K562 (cell line): ENCODE measurements around the gene OSGIN1. TPM values are rescaled to one million over a fixed set of nuclear protein-coding genes. Genes with fewer than 3 reads are reported as not detected.

Experiments
- ATAC-seq: fragments of 200-7000 bp; cut with Tn5 transposase; 3 replicates; pipeline ENCODE4 v1.9.1; 2020; ENCODE audit warnings: moderate library complexity
- BruUV-seq: library from RNA; stranded (reverse); fragments of 400-500 nt; replicated peaks from 2 replicates; lab custom pipeline; 2021; lab: Mats Ljungman, UMichigan
- CTCF ChIA-PET: fragments of 300-600 bp; formaldehyde crosslinking; extraction: SDS; loops from one replicate; lab custom pipeline; 2021; ENCODE audit warnings: low intra/inter-chr PET ratio; lab: Yijun Ruan, JAX
- POLR2A ChIA-PET: fragments of 300-600, 350-650 bp; sonication (Branson Sonifier 250); formaldehyde crosslinking; extraction: SDS; loops from one replicate; lab custom pipeline; 2021; ENCODE audit warnings: antibody characterized with exemption, inconsistent platforms; lab: Yijun Ruan, JAX
- DNase-seq, 4 experiments: peaks; one replicate each; pipeline versions ENCODE4 v3.0.0 to v3.0.0-alpha.2; 2011 to 2018; ENCODE audit warnings: low spot score in 3 of 4, mixed read lengths in 3 of 4; ENCODE audit errors: extremely low read depth in 1 of 4
- FAIRE-seq: peaks from 2 replicates; lab custom pipeline; 2011; peaks lifted over from hg19 to GRCh38; lab: Jason Lieb, UNC
- H2AFZ ChIP-seq: 2 replicates; pipeline ENCODE4 v1.6.0; 2011; ENCODE audit warnings: low read depth, low read length, control low read depth, inconsistent platforms
- H3K27ac ChIP-seq: fragments of 200-600 bp; 3 replicates; pipeline ENCODE4 v1.8.0; 2011; ENCODE audit warnings: low read depth, mild to moderate bottlenecking, control low read depth, inconsistent platforms, low read length, moderate library complexity, mixed read lengths; ENCODE audit errors: extremely low read depth
- H3K27me3 ChIP-seq, 2 experiments: fragments of 300-600 bp in 1 of 2; 2 replicates in 1 of 2; 3 replicates in 1 of 2; pipeline versions ENCODE4 v1.6.0 to v1.8.0; 2011; ENCODE audit warnings: inconsistent platforms in 2 of 2, low read length in 2 of 2, mild to moderate bottlenecking in 1 of 2, mixed read lengths in 1 of 2, moderate library complexity in 1 of 2; ENCODE audit not compliant: control insufficient read depth in 2 of 2, insufficient read depth in 2 of 2
- H3K36me3 ChIP-seq: fragments of 300-600 bp; 3 replicates; pipeline ENCODE4 v1.8.0; 2011; ENCODE audit warnings: mild to moderate bottlenecking, low read length, inconsistent platforms; ENCODE audit not compliant: control insufficient read depth, insufficient read depth
- H3K4me1 ChIP-seq, 2 experiments: fragments of 200-600 bp in 1 of 2; replicated peaks in 1 of 2; 2 replicates in 1 of 2; 3 replicates in 1 of 2; pipeline versions ENCODE4 v1.5.1 to v1.8.0; 2011; ENCODE audit warnings: inconsistent platforms in 2 of 2, low read length in 2 of 2, mild to moderate bottlenecking in 1 of 2, mixed read lengths in 1 of 2, moderate library complexity in 1 of 2; ENCODE audit not compliant: control insufficient read depth in 2 of 2, insufficient read depth in 2 of 2
- H3K4me2 ChIP-seq: 2 replicates; pipeline ENCODE4 v1.6.1; 2011; ENCODE audit warnings: low read length, control low read depth, inconsistent platforms, mixed read lengths; ENCODE audit not compliant: insufficient read depth
- H3K4me3 ChIP-seq: fragments of 200-600 bp; sonication (generic), shearing (Covaris generic); 2 replicates; pipeline ENCODE4 v1.5.1; 2016; ENCODE audit warnings: control low read depth, inconsistent platforms
- H3K79me2 ChIP-seq: fragments of 200-600 bp; 3 replicates; pipeline ENCODE4 v1.8.0; 2011; ENCODE audit warnings: low read length, inconsistent platforms; ENCODE audit not compliant: control insufficient read depth, insufficient read depth
- H3K9ac ChIP-seq, 2 experiments: 2 replicates each; pipeline versions ENCODE4 v1.6.0 to v1.6.1; 2011; ENCODE audit warnings: low read depth in 2 of 2, low read length in 2 of 2, control low read depth in 1 of 2, inconsistent platforms in 1 of 2, mild to moderate bottlenecking in 1 of 2, mixed read lengths in 1 of 2; ENCODE audit not compliant: insufficient read depth in 1 of 2
- H3K9me1 ChIP-seq: one replicate; pipeline ENCODE4 v1.6.0; 2011; ENCODE audit warnings: inconsistent platforms, mild to moderate bottlenecking, low read length, moderate library complexity; ENCODE audit not compliant: control insufficient read depth, insufficient read depth
- H3K9me3 ChIP-seq: replicated peaks from 2 replicates; pipeline ENCODE4 v1.5.1; 2011; ENCODE audit warnings: low read depth, low read length, inconsistent platforms; ENCODE audit not compliant: control insufficient read depth, insufficient read depth
- H4K20me1 ChIP-seq: replicated peaks from 2 replicates; pipeline ENCODE4 v1.6.1; 2011; ENCODE audit warnings: low read length, inconsistent platforms, mixed read lengths; ENCODE audit not compliant: control insufficient read depth, insufficient read depth
- EP400 ChIP-seq: fragments of 450-650 bp; IDR thresholded peaks from 2 replicates; pipeline ENCODE4 v1.6.1; 2017; ENCODE audit warnings: antibody characterized with exemption, mild to moderate bottlenecking, moderate library complexity
- FOXM1 ChIP-seq, 2 experiments: fragments of 450-650 bp in 1 of 2; sonication (generic) in 1 of 2; formaldehyde crosslinking in 1 of 2; IDR thresholded peaks; 2 replicates each; pipeline versions ENCODE4 v1.6.1 to v1.9.0; 2017 to 2022; ENCODE audit warnings: low read depth in 2 of 2, mild to moderate bottlenecking in 2 of 2, missing genetic modification reagents in 1 of 2, moderate library complexity in 1 of 2
- GTF2E2 ChIP-seq: fragments of 200-800 bp; sonication (Bioruptor generic); IDR thresholded peaks from 2 replicates; pipeline ENCODE4 v1.6.1; 2016; ENCODE audit warnings: missing genetic modification characterization, missing compliant biosample characterization
- IRF1 ChIP-seq: sonication (generic); formaldehyde crosslinking; IDR thresholded peaks from 2 replicates; pipeline ENCODE4 v1.8.0; 2022; ENCODE audit warnings: missing genetic modification reagents, mild to moderate bottlenecking, borderline replicate concordance
- PTBP1 ChIP-seq: fragments of 200-400 bp; formaldehyde crosslinking; IDR thresholded peaks from 2 replicates; pipeline ENCODE4 v1.6.1; 2017; ENCODE audit warnings: low read depth, low read length
- SPI1 ChIP-seq: IDR thresholded peaks from 2 replicates; pipeline ENCODE4 v1.6.1; 2011; ENCODE audit warnings: low read depth, low read length, control low read depth, borderline replicate concordance
- TCF3 ChIP-seq: sonication (generic); formaldehyde crosslinking; IDR thresholded peaks from 2 replicates; pipeline ENCODE4 v1.4.0; 2020; ENCODE audit warnings: mild to moderate bottlenecking, missing genetic modification reagents
- ZBTB5 ChIP-seq: fragments of 450-650 bp; IDR thresholded peaks from 2 replicates; pipeline ENCODE4 v1.6.1; 2017; ENCODE audit warnings: antibody characterized with exemption
- ZNF318 ChIP-seq, 2 experiments: fragments of 450-650 bp; IDR thresholded peaks; 2 replicates each; pipeline ENCODE4 v1.6.1; 2016; ENCODE audit warnings: mild to moderate bottlenecking in 2 of 2, borderline replicate concordance in 1 of 2, low read depth in 1 of 2, moderate library complexity in 1 of 2
- WGBS: fragments of 100-300 bp; shearing (Covaris generic); methylation state at CpG from one replicate; pipeline ENCODE4 v1.1.6; 2016; ENCODE audit warnings: low coverage, mixed read lengths; ENCODE audit not compliant: insufficient coverage; ENCODE audit errors: missing lambda C conversion rate; 5-methylcytosine and 5-hydroxymethylcytosine counted together
- in situ Hi-C: fragments of 300-500 bp; cut with MboI; formaldehyde crosslinking; loops from 4 replicates; pipeline ENCODE4 v1.15.0; 2018; ENCODE audit warnings: inconsistent platforms, mixed read lengths
- intact Hi-C: fragments of 100-400 bp; cut with micrococcal nuclease; formaldehyde crosslinking; loops from 2 replicates; pipeline ENCODE4 v1.14.2; 2022
- polyA plus RNA-seq, 8 experiments: library from polyadenylated mRNA; depleted of rRNA in 4 of 8; stranded (reverse) in 5 of 8; unstranded in 3 of 8; fragments of >200 nt; fragmentation: Nextera tagmentation in 2 of 8; fragmentation: Illumina TruSeq in 1 of 8; extraction: Ambion mirVana in 2 of 8; extraction: Trizol in 1 of 8; gene quantifications; 2 replicates each; pipeline versions ENCODE4 v1.2.1 to v1.2.3, GENCODE V29; 2011 to 2014; ENCODE audit warnings: inconsistent platforms in 1 of 8, missing spikeins in 1 of 8
- total RNA-seq, 7 experiments: library from RNA; depleted of rRNA in 6 of 7; stranded (reverse); fragments of >200 nt in 6 of 7; fragmentation: Illumina TruSeq in 2 of 7; extraction: Trizol in 2 of 7; gene quantifications; 2 replicates each; pipeline versions ENCODE4 v1.2.1 to v1.2.3, GENCODE V29; 2011 to 2021; ENCODE audit warnings: low replicate concordance in 1 of 7

Gene OSGIN1
- total and polyA plus RNA-seq, 9 of the 15 experiments (the other 6 are each of a cell fraction or from before 2014, with no cell fraction given), result 0.03 to 3.6 (median 1.6) TPM

- 1% methylated on average over 7 of the region's 7 CpGs for WGBS
- no TSS peak for BruUV-seq
- intact Hi-C loops, result no loop called here
These were observed 48.7 kb downstream of the OSGIN1 start for GRCh38 chr16:84001726-84002125.

More at GRCh38 chr16:84001726-84002125, 48.7 kb downstream of the OSGIN1 start:
- Histone ChIP-seq H3K36me3 (no peaks in the 10 kb centered on the region), H3K9me3 (no peaks in the 10 kb centered on the region), H3K79me2 (no peaks in the 10 kb centered on the region), H2AFZ (no peak overlapping the region), H3K9ac (no peak overlapping the region), H3K27me3 (peaks cover 69 to 89% of the 10 kb centered on the region in 2 experiments), H4K20me1 (peaks cover 18% of the 10 kb centered on the region), H3K4me1 (no peaks in the 10 kb centered on the region), H3K4me2 (no peak overlapping the region), H3K9me1 (no peaks in the 10 kb centered on the region), H3K27ac (no peak overlapping the region), H3K4me3 (no peak overlapping the region)
- ChIA-PET POLR2A (interaction anchor here (0.6 to 4.0 kb wide), 4 partner anchors 8 to 13 kb away, joined by 3 to 11 read pairs (median 7); no protein-coding TSS in a partner anchor), CTCF (no interaction called here)
- FAIRE-seq (no peak), DNase-seq (no peak), ATAC-seq (no peak)
- in situ Hi-C loops, result no loop called here
- TF ChIP-seq IRF1 (CRISPR knock-in tag), result no peak
- no peak for TF ChIP-seq SPI1
- no peak for TF ChIP-seq PTBP1
- TF ChIP-seq ZNF318 (IDR thresholded peaks at IDR 0.05; ENCODE audit: borderline replicate concordance in 1 of 2, low read depth in 1 of 2), result no peak
- TF ChIP-seq ZBTB5, result no peak
- no peak for TF ChIP-seq GTF2E2
- no peak for TF ChIP-seq TCF3
- TF ChIP-seq FOXM1 (IDR thresholded peaks at IDR 0.05; ENCODE audit: low read depth), result no peak
- TF ChIP-seq FOXM1 (CRISPR knock-in tag; IDR thresholded peaks at IDR 0.05; ENCODE audit: low read depth), result no peak
- no peak for TF ChIP-seq EP400
